ENCODE results near the gene C9orf85. TPM values are rescaled to one million over a fixed set of nuclear protein-coding genes. Genes with fewer than 3 reads are reported as not detected.

C9orf85 gene
- polyA plus RNA-seq, 1 donor from 2014 or later = 20.3 TPM

GRCh38 chr9:72022841-72023240 is 111.4 kb downstream of the C9orf85 start:
- Histone ChIP-seq H3K9me2 (ENCODE audit: insufficient read depth, low read length) (no peaks in the 10 kb centered on the region), H3F3A (ENCODE audit: insufficient read depth, low read length, poor library complexity, severe bottlenecking) (no peaks in the 10 kb centered on the region), H3K36me3 (ENCODE audit: insufficient read depth, low read length) (no peaks in the 10 kb centered on the region), H3K79me2 (replicated peaks; ENCODE audit: insufficient read depth, low read length) (no peaks in the 10 kb centered on the region), H3K27me3 (ENCODE audit: insufficient read depth, low read depth, low read length) (no peaks in the 10 kb centered on the region), H4K20me1 (ENCODE audit: insufficient read depth) (no peaks in the 10 kb centered on the region), H2AFZ (ENCODE audit: low read depth, low read length) (no peak overlapping the region), H3K4me2 (ENCODE audit: low read length) (no peak overlapping the region), H3K27ac (ENCODE audit: low read length) (no peak overlapping the region), H3K9ac (ENCODE audit: low read length) (no peak overlapping the region), H3K4me3 (ENCODE audit: low read length) (no peak overlapping the region), H3K9me3 (ENCODE audit: low read length) (no peaks in the 10 kb centered on the region)
- TF ChIP-seq RAD21 (conservative IDR thresholded peaks at IDR 0.05) (no peak), EP300 (conservative IDR thresholded peaks at IDR 0.05; ENCODE audit: poor library complexity, severe bottlenecking) (no peak), EZH2 (IDR thresholded peaks at IDR 0.05; ENCODE audit: borderline replicate concordance, insufficient read depth, low read length, poor library complexity, severe bottlenecking) (no peak), MXI1 (conservative IDR thresholded peaks at IDR 0.05; ENCODE audit: poor library complexity, severe bottlenecking) (no peak), TAF1 (IDR thresholded peaks at IDR 0.05; ENCODE audit: low read depth) (no peak), POLR2AphosphoS5 (IDR thresholded peaks at IDR 0.05) (no peak), SMC3 (conservative IDR thresholded peaks at IDR 0.05; ENCODE audit: poor library complexity) (no peak), CTCF (IDR thresholded peaks at IDR 0.05; ENCODE audit: poor library complexity, severe bottlenecking) (no peak), REST (IDR thresholded peaks at IDR 0.05; ENCODE audit: borderline replicate concordance) (no peak)

Small RNAs within 50 kb of the gene (small RNA-seq; reads per million reads assigned to genes)
- gene HSPB1P1 (0 reads per million in 3 experiments), gene RF00019 (0 to 1.2 (median 0) reads per million in 3 experiments)

Other genes with a start within 250 kb of the C9orf85 start
- 11.3 and 12.9 TPM in 2 replicates for gene CEMIP2, start 143.1 kb upstream of the C9orf85 start, polyA plus RNA-seq
- 53.0 and 58.0 TPM in 2 replicates for gene ABHD17B, start 446 bp upstream of the C9orf85 start, polyA plus RNA-seq
- gene C9orf57, start 149.0 kb downstream of the C9orf85 start, polyA plus RNA-seq = not detected in 2 replicates
- gene GDA, start 237.8 kb downstream of the C9orf85 start, polyA plus RNA-seq = 0.26 and 0.52 TPM in 2 replicates

Measured in neural cell (in vitro differentiated cells).